ENCODE data around the gene NONO. TPM values are rescaled to one million over a fixed set of nuclear protein-coding genes. Genes with fewer than 3 reads are reported as not detected.

NONO gene
- total and polyA plus RNA-seq, 7 donors: 57.9 to 119 (median 106) TPM

GRCh38 chrX:71241301-71241700, 42.1 kb upstream of the NONO start:
- no peak overlapping the region for H3K4me3 ChIP-seq
- ATAC-seq (no peak), DNase-seq (no peak)
- WGBS, 3 donors: 77 to 84% (median 81%) methylated on average over 5 to 6 of the region's 6 CpGs
- H3K27me3 ChIP-seq (ENCODE audit: insufficient read depth in 3 of 3, low read length in 2 of 3): no peaks in the 10 kb centered on the region
- H3K36me3 ChIP-seq (ENCODE audit: insufficient read depth in 1 of 2, low read depth in 1 of 2): peaks cover 0 to 57% of the 10 kb centered on the region in 2 donors
- H3K27ac ChIP-seq: no peak overlapping the region
- intact Hi-C loops (cut with DNase I): no loop called here
- H3K9me3 ChIP-seq: no peaks in the 10 kb centered on the region
- H3K4me1 ChIP-seq: no peaks in the 10 kb centered on the region
- TF ChIP-seq, protein P1, sequence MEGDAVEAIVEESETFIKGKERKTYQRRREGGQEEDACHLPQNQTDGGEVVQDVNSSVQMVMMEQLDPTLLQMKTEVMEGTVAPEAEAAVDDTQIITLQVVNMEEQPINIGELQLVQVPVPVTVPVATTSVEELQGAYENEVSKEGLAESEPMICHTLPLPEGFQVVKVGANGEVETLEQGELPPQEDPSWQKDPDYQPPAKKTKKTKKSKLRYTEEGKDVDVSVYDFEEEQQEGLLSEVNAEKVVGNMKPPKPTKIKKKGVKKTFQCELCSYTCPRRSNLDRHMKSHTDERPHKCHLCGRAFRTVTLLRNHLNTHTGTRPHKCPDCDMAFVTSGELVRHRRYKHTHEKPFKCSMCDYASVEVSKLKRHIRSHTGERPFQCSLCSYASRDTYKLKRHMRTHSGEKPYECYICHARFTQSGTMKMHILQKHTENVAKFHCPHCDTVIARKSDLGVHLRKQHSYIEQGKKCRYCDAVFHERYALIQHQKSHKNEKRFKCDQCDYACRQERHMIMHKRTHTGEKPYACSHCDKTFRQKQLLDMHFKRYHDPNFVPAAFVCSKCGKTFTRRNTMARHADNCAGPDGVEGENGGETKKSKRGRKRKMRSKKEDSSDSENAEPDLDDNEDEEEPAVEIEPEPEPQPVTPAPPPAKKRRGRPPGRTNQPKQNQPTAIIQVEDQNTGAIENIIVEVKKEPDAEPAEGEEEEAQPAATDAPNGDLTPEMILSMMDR (IDR thresholded peaks at IDR 0.05): no peak

GRCh38 chrX:71244359-71245128, 38.9 kb upstream of the NONO start:
- Histone ChIP-seq H3K36me3 (ENCODE audit: insufficient read depth in 1 of 2, low read depth in 1 of 2) (peaks cover 6 to 89% of the 10 kb centered on the region in 2 donors), H3K27ac (no peak overlapping the region), H3K4me3 (no peak overlapping the region), H3K27me3 (ENCODE audit: insufficient read depth in 3 of 3, low read length in 2 of 3) (no peaks in the 10 kb centered on the region), H3K9me3 (no peaks in the 10 kb centered on the region), H3K4me1 (no peaks in the 10 kb centered on the region)
- 89 to 95% (median 91%) methylated on average over 9 of the region's 9 CpGs for WGBS, 3 donors
- TF ChIP-seq, protein P1 (IDR thresholded peaks at IDR 0.05): no peak
- ATAC-seq (no peak), DNase-seq (no peak)
- intact Hi-C loops (cut with DNase I): no loop called here

DNA sequence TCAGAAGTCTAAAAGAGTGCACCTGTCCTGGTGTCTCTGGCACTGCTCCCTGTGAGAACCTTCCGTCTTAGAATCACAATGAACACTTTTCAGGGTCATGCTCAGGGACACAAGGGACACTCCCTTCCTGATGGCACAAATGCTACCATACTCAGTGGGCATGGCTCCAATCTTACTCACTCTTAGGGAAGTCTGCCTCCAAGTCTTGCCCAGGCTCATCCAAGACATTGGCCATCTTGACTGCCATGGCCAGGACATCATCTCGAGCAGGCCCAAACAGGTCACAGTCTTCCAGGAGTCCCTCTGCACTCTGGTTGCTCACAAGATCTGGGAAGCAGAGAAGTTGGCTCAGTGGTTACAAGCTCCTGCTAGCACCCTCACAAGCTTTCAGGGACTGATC, 38.3 kb upstream of the NONO start:
- intact Hi-C loops (cut with DNase I): no loop called here
- no peak overlapping the region for H3K4me3 ChIP-seq
- WGBS, 3 donors: 60 to 87% (median 72%) methylated on average over 2 of the region's 2 CpGs

DNA sequence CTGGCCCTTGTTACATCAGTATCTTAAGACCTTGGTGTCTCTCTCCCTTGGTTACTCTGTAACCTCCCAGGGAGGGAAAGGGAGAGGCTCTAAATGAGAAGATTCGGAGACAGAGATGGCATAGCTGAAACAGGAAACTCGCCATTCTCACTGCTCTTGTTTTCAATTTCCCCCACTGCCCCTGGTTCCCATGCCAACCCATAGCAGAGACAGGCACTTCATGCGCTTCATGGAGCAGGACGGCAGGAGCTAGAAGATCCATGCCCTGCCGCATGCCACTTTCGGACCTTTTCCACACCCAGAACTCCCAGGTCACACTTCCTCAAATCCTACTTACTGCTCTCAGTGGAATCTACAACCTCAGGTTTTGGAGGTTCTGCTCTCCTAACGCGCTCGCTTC, 32.6 kb upstream of the NONO start:
- TF ChIP-seq, protein P1 (IDR thresholded peaks at IDR 0.05): no peak

More for the DNA sequence above, 38.3 kb upstream of the NONO start:
- TF ChIP-seq, protein P1 (IDR thresholded peaks at IDR 0.05): no peak
- Histone ChIP-seq H3K4me1 (no peaks in the 10 kb centered on the region), H3K9me3 (no peaks in the 10 kb centered on the region), H3K27me3 (ENCODE audit: insufficient read depth in 3 of 3, low read length in 2 of 3) (no peaks in the 10 kb centered on the region), H3K27ac (no peak overlapping the region), H3K36me3 (ENCODE audit: insufficient read depth in 1 of 2, low read depth in 1 of 2) (peaks cover 6 to 95% of the 10 kb centered on the region in 2 donors)
- ATAC-seq (peak in 1 of 4 donors; percentile 21), DNase-seq (no peak)

More for the DNA sequence above, 32.6 kb upstream of the NONO start:
- Histone ChIP-seq H3K36me3 (ENCODE audit: insufficient read depth in 1 of 2, low read depth in 1 of 2) (peaks cover 6 to 52% of the 10 kb centered on the region in 2 donors), H3K27ac (no peak overlapping the region), H3K27me3 (ENCODE audit: insufficient read depth in 3 of 3, low read length in 2 of 3) (no peaks in the 10 kb centered on the region), H3K4me3 (no peak overlapping the region), H3K4me1 (no peaks in the 10 kb centered on the region), H3K9me3 (no peaks in the 10 kb centered on the region)
- DNase-seq (no peak), ATAC-seq (no peak)
- 74 to 89% (median 84%) methylated on average over 7 to 9 of the region's 9 CpGs for WGBS, 3 donors
- intact Hi-C loops (cut with DNase I): no loop called here

All from psoas muscle (tissue), 8 donors.